HepG2 (cell line): ENCODE results near the gene SLC16A3. TPM values are rescaled to one million over a fixed set of nuclear protein-coding genes. Genes with fewer than 3 reads are reported as not detected.
A peak's percentile ranks its signal among the peaks of the same experiment; 100 is the strongest.

Experiments used
- AGO2 ChIP-seq: fragments of 200-400 bp; formaldehyde crosslinking; optimal IDR thresholded peaks from 2 replicates; pipeline ENCODE3; 2017; ENCODE audit warnings: mild to moderate bottlenecking, low read depth, low read length, moderate library complexity
- CCAR2 ChIP-seq: fragments of 200-400 bp; formaldehyde crosslinking; optimal IDR thresholded peaks from 2 replicates; pipeline ENCODE3; 2018; ENCODE audit warnings: low read depth, mild to moderate bottlenecking, low read length, moderate library complexity
- CEBPG ChIP-seq: IDR thresholded peaks from 2 replicates; pipeline ENCODE4 v1.6.1; 2016
- ELK4 ChIP-seq: sonication (generic); formaldehyde crosslinking; IDR thresholded peaks from 2 replicates; pipeline ENCODE4 v1.9.0; 2021; ENCODE audit warnings: missing genetic modification reagents, borderline replicate concordance
- FOXA1 ChIP-seq, 2 experiments: fragments of 450-650 bp in 1 of 2; sonication (generic) in 1 of 2; formaldehyde crosslinking in 1 of 2; IDR thresholded peaks; 2 replicates each; pipeline versions ENCODE4 v1.4.0 to v1.6.1; 2016 to 2020; ENCODE audit warnings: missing genetic modification reagents in 1 of 2
- FOXJ3 ChIP-seq: sonication (generic); formaldehyde crosslinking; IDR thresholded peaks from 2 replicates; pipeline ENCODE4 v1.4.0; 2020; ENCODE audit warnings: missing genetic modification reagents, mild to moderate bottlenecking, borderline replicate concordance
- GATAD1 ChIP-seq: IDR thresholded peaks from 2 replicates; pipeline ENCODE4 v1.6.1; 2016; ENCODE audit warnings: missing genetic modification reagents, missing compliant biosample characterization
- HNRNPLL ChIP-seq: fragments of 200-400 bp; formaldehyde crosslinking; IDR thresholded peaks from 2 replicates; pipeline ENCODE4 v1.6.1; 2017; ENCODE audit warnings: mild to moderate bottlenecking, low read depth, low read length; ENCODE audit not compliant: poor library complexity, severe bottlenecking
- HOXA9 ChIP-seq: sonication (generic); formaldehyde crosslinking; IDR thresholded peaks from 2 replicates; pipeline ENCODE4 v1.8.1; 2022; ENCODE audit warnings: missing genetic modification reagents, mild to moderate bottlenecking, moderate library complexity, borderline replicate concordance
- LCORL ChIP-seq, 2 experiments: fragments of 450-650 bp in 1 of 2; sonication (generic) in 1 of 2; formaldehyde crosslinking in 1 of 2; IDR thresholded peaks; 2 replicates each; pipeline versions ENCODE4 v1.5.0 to v1.6.1; 2017 to 2020; ENCODE audit warnings: antibody characterized with exemption in 1 of 2, missing genetic modification reagents in 1 of 2
- MAF1 ChIP-seq: sonication (generic); formaldehyde crosslinking; IDR thresholded peaks from 2 replicates; pipeline ENCODE4 v1.5.0; 2020; ENCODE audit warnings: missing genetic modification reagents, borderline replicate concordance
- NFRKB ChIP-seq: fragments of 450-650 bp; IDR thresholded peaks from 2 replicates; pipeline ENCODE4 v1.6.1; 2017
- NONO ChIP-seq, 2 experiments: fragments of 450-650 bp in 1 of 2; sonication (generic) in 1 of 2; formaldehyde crosslinking in 1 of 2; IDR thresholded peaks in 1 of 2; conservative IDR thresholded peaks in 1 of 2; 2 replicates each; pipeline versions ENCODE4 v1.6.1 to v1.8.0; 2017 to 2022; ENCODE audit warnings: mild to moderate bottlenecking in 1 of 2, missing genetic modification reagents in 1 of 2, moderate library complexity in 1 of 2
- PRPF4 ChIP-seq: fragments of 200-400 bp; formaldehyde crosslinking; IDR thresholded peaks from 2 replicates; pipeline ENCODE4 v1.6.1; 2016; ENCODE audit warnings: low read length, low read depth; ENCODE audit not compliant: poor library complexity, severe bottlenecking
- SIN3B ChIP-seq: fragments of 150-350 bp; IDR thresholded peaks from 2 replicates; pipeline ENCODE4 v1.6.1; 2014; ENCODE audit warnings: low read length
- SNRNP70 ChIP-seq: fragments of 200-400 bp; formaldehyde crosslinking; IDR thresholded peaks from 2 replicates; pipeline ENCODE4 v1.6.1; 2017; ENCODE audit warnings: mild to moderate bottlenecking, low read depth, low read length, moderate library complexity
- SPEN ChIP-seq: sonication (generic); formaldehyde crosslinking; IDR thresholded peaks from 2 replicates; pipeline ENCODE4 v1.5.1; 2020; ENCODE audit warnings: low read depth, mild to moderate bottlenecking, missing genetic modification reagents
- SYNCRIP ChIP-seq: fragments of 200-400 bp; formaldehyde crosslinking; IDR thresholded peaks from 2 replicates; pipeline ENCODE4 v1.6.1; 2018; ENCODE audit warnings: mild to moderate bottlenecking, low read depth, low read length; ENCODE audit not compliant: insufficient read depth
- TFE3 ChIP-seq: IDR thresholded peaks from 2 replicates; pipeline ENCODE4 v1.6.1; 2016
- TOE1 ChIP-seq: sonication (generic); formaldehyde crosslinking; IDR thresholded peaks from 2 replicates; pipeline ENCODE4 v1.4.0; 2020; ENCODE audit warnings: mild to moderate bottlenecking, missing genetic modification reagents
- ZFP62 ChIP-seq: sonication (generic); formaldehyde crosslinking; IDR thresholded peaks from 2 replicates; pipeline ENCODE4 v1.4.0; 2020; ENCODE audit warnings: missing genetic modification reagents
- ZFX ChIP-seq: sonication (generic); formaldehyde crosslinking; IDR thresholded peaks from 2 replicates; pipeline ENCODE4 v1.4.0; 2020; ENCODE audit warnings: mild to moderate bottlenecking, low read depth, missing genetic modification reagents, moderate library complexity
- ZNF224 ChIP-seq: sonication (generic); formaldehyde crosslinking; IDR thresholded peaks from 2 replicates; pipeline ENCODE4 v1.5.0; 2020; ENCODE audit warnings: mild to moderate bottlenecking, missing genetic modification reagents
- ZNF367 ChIP-seq: sonication (generic); formaldehyde crosslinking; IDR thresholded peaks from 2 replicates; pipeline ENCODE4 v1.4.0; 2020; ENCODE audit warnings: missing genetic modification reagents, borderline replicate concordance
- ZNF556 ChIP-seq: sonication (generic); formaldehyde crosslinking; IDR thresholded peaks from 2 replicates; pipeline ENCODE4 v1.4.0; 2020; ENCODE audit warnings: mild to moderate bottlenecking, missing genetic modification reagents, borderline replicate concordance
- ZNF784 ChIP-seq: sonication (generic); formaldehyde crosslinking; IDR thresholded peaks from 2 replicates; pipeline ENCODE4 v1.5.1; 2020; ENCODE audit warnings: missing genetic modification reagents, mild to moderate bottlenecking, borderline replicate concordance
- ZSCAN30 ChIP-seq: sonication (generic); formaldehyde crosslinking; IDR thresholded peaks from 2 replicates; pipeline ENCODE4 v1.5.0; 2020; ENCODE audit warnings: mild to moderate bottlenecking, missing genetic modification reagents
- polyA plus RNA-seq, 8 experiments: library from polyadenylated mRNA; depleted of rRNA in 3 of 8; stranded (reverse) in 7 of 8; unstranded in 1 of 8; fragments of >200 nt; fragmentation: Illumina TruSeq in 4 of 8; extraction: Trizol in 4 of 8; gene quantifications; 2 replicates each; pipeline versions ENCODE4 v1.2.1 to v1.2.3, GENCODE V29; 2011 to 2016; ENCODE audit warnings: low read depth in 4 of 8, missing spikeins in 1 of 8, mixed read lengths in 1 of 8; ENCODE audit not compliant: insufficient read depth in 1 of 8
- total RNA-seq, 5 experiments: library from RNA; depleted of rRNA; stranded (reverse); fragments of >200 nt; fragmentation: Illumina TruSeq; extraction: Trizol; gene quantifications; 2 replicates each; pipeline ENCODE4 v1.2.3, GENCODE V29; 2016; ENCODE audit warnings: low read depth in 1 of 5

Gene SLC16A3
- total and polyA plus RNA-seq, 2 of the 13 experiments (the other 11 are each of a cell fraction or from before 2014, with no cell fraction given), result 242 to 349 TPM

GRCh38 chr17:82217530-82218204 lies 11.2 kb upstream of the SLC16A3 start (continued):
- TF ChIP-seq LCORL (IDR thresholded peaks at IDR 0.05) (no peak), LCORL (CRISPR knock-in tag; IDR thresholded peaks at IDR 0.05) (peak; percentile 98), ZNF224 (CRISPR knock-in tag) (no peak), CEBPG (CRISPR knock-in tag) (peak; percentile 88), ZNF556 (CRISPR knock-in tag) (no peak), ZSCAN30 (CRISPR knock-in tag) (no peak), HNRNPLL (peak; percentile 65), NFRKB (no peak), TOE1 (CRISPR knock-in tag) (no peak), GATAD1 (CRISPR knock-in tag) (no peak; the same call in 1 of the 2 replicates), SNRNP70 (no peak), SIN3B (no peak), ELK4 (CRISPR knock-in tag) (peak; percentile 64; the same call in 1 of the 2 replicates), CCAR2 (no peak), AGO2 (no peak), ZFP62 (CRISPR knock-in tag) (no peak), SPEN (CRISPR knock-in tag) (peak; percentile 88; the same call in 1 of the 2 replicates), FOXA1 (IDR thresholded peaks at IDR 0.05) (no peak), FOXA1 (CRISPR knock-in tag; IDR thresholded peaks at IDR 0.05) (peak; percentile 55; the same call in 1 of the 2 replicates), MAF1 (CRISPR knock-in tag) (peak; percentile 59; the same call in 1 of the 2 replicates), TFE3 (CRISPR knock-in tag) (peak; percentile 77), ZFX (peak; percentile 88), NONO (IDR thresholded peaks at IDR 0.05) (no peak), NONO (CRISPR knock-in tag; conservative IDR thresholded peaks at IDR 0.05) (peak; percentile 40; the same call in 1 of the 2 replicates), FOXJ3 (CRISPR knock-in tag) (0 out of 2 replicates have a peak, but pooled peaks have one; percentile 48), HOXA9 (CRISPR knock-in tag) (peak; percentile 56; the same call in 1 of the 2 replicates), SYNCRIP (no peak), ZNF784 (peak; percentile 75; the same call in 1 of the 2 replicates), ZNF367 (CRISPR knock-in tag) (no peak), PRPF4 (no peak)
